Endothelial cell (in vitro differentiated cells): Measurements from ENCODE around the gene ECE2. TPM values are rescaled to one million over a fixed set of nuclear protein-coding genes. Genes with fewer than 3 reads are reported as not detected.

Source experiments
- DNase-seq: peaks from one replicate; pipeline ENCODE4 v3.0.0; 2021; ENCODE audit warnings: low spot score
- H3K27ac Mint-ChIP-seq: one replicate; pipeline ENCODE4 v1.8.0; 2021; ENCODE audit warnings: mixed read lengths, inconsistent platforms; ENCODE audit not compliant: unreplicated experiment
- H3K27me3 Mint-ChIP-seq: one replicate; pipeline ENCODE4 v1.8.0; 2021; ENCODE audit warnings: mild to moderate bottlenecking, moderate library complexity, mixed read lengths, inconsistent platforms; ENCODE audit not compliant: unreplicated experiment
- H3K36me3 Mint-ChIP-seq: one replicate; pipeline ENCODE4 v1.8.0; 2021; ENCODE audit warnings: mild to moderate bottlenecking, low read depth, mixed read lengths, inconsistent platforms; ENCODE audit not compliant: unreplicated experiment
- H3K4me1 Mint-ChIP-seq: one replicate; pipeline ENCODE4 v1.8.0; 2021; ENCODE audit warnings: mild to moderate bottlenecking, mixed read lengths, inconsistent platforms; ENCODE audit not compliant: unreplicated experiment
- H3K4me3 Mint-ChIP-seq: one replicate; pipeline ENCODE4 v1.8.0; 2021; ENCODE audit warnings: mild to moderate bottlenecking, mixed read lengths, inconsistent platforms; ENCODE audit not compliant: unreplicated experiment
- H3K9me3 Mint-ChIP-seq: one replicate; pipeline ENCODE4 v1.8.0; 2021; ENCODE audit warnings: mixed read lengths, inconsistent platforms; ENCODE audit not compliant: unreplicated experiment
- CTCF ChIP-seq: fragments of 200-600 bp; sonication (generic); IDR thresholded peaks from one replicate; pipeline ENCODE4 v1.5.0; 2021; ENCODE audit warnings: antibody characterized with exemption; ENCODE audit not compliant: unreplicated experiment
- total RNA-seq: library from RNA; stranded (reverse); fragmentation: NEBNext Ultra II Directional; extraction: Animal tissue kit (Norgen Biotek cat#: 25700); gene quantifications from one replicate; pipeline ENCODE4 v1.2.1, GENCODE V29; 2021; ENCODE audit not compliant: unreplicated experiment

ECE2 gene
- total RNA-seq, 1 donor from 2014 or later: not detected

DNA sequence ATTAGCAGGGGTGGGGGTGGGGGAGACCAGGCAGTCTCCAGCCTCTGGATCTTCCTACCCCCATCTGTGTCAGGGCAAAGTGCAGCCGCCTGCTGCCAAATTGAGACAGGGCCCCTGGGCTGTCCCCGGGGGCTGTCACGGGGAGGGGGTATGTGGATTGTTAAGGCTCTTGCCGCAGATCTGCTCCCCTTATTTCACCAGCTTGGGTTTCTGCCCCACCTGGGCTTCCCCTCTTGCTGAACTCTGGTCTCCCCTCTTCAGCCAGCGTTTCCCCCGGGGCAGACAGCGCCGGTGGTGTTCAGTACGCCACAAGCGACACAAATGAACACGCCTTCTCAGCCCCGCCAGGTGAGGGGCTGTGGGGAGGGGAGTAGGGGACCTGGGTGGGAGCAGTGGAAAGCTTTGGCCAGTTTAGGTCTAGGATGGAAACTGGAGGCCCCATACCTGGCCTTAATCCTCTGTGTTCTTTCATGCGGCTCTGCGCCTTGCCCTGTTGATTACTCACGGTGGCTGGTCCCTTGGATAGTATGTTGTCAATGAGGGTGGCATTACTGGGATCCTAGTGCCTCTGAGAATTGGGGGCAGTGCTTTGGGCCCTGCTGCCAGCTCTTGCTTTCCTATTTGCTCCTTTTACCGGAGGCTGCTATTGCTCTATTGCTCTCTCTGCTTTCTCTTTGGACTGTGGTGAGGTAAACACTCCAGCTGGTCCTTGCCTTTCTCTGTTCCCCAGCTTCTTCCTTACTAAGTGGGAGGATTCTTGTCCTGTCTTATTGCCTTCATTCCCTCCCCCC lies 40.2 kb downstream of the ECE2 start:
- DNase-seq: no peak
- H3K27ac Mint-ChIP-seq: peak overlapping the region; percentile 28
- no peaks in the 10 kb centered on the region for H3K9me3 Mint-ChIP-seq
- H3K27me3 Mint-ChIP-seq: peaks cover 10% of the 10 kb centered on the region
- peak overlapping the region; percentile 95 for H3K4me3 Mint-ChIP-seq
- peaks cover 30% of the 10 kb centered on the region for H3K4me1 Mint-ChIP-seq
- no peak for TF ChIP-seq CTCF
- peaks cover 37% of the 10 kb centered on the region for H3K36me3 Mint-ChIP-seq

GRCh38 chr3:184316792-184317191 lies 41.0 kb downstream of the ECE2 start:
- Mint-ChIP-seq H3K27ac (peak overlapping the region; percentile 28), H3K4me1 (peaks cover 30% of the 10 kb centered on the region), H3K36me3 (peaks cover 44% of the 10 kb centered on the region), H3K4me3 (peak overlapping the region; percentile 86), H3K27me3 (peaks cover 10% of the 10 kb centered on the region), H3K9me3 (no peaks in the 10 kb centered on the region)
- DNase-seq: no peak
- TF ChIP-seq CTCF: no peak

GRCh38 chr3:184317201-184317600 lies 41.4 kb downstream of the ECE2 start:
- DNase-seq: no peak

DNA sequence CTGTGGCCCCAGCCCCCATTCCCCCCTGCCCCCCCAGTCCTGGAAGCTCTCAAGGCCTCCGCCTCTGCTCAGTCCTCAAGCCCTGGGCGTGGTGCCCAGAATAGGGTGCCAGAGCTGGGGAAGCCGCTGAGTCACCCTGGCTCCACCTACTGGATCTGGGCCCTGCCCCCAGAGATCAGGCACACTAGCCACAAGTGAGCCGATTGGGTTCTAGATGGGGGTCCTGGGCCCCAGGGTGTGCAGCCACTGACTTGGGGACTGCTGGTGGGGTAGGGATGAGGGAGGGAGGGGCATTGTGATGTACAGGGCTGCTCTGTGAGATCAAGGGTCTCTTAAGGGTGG lies 44.3 kb downstream of the ECE2 start:
- Mint-ChIP-seq H3K9me3 (no peaks in the 10 kb centered on the region), H3K4me1 (peaks cover 28% of the 10 kb centered on the region), H3K4me3 (no peak overlapping the region), H3K36me3 (peaks cover 72% of the 10 kb centered on the region), H3K27me3 (peaks cover 15% of the 10 kb centered on the region), H3K27ac (no peak overlapping the region)
- DNase-seq: no peak
- no peak for TF ChIP-seq CTCF

More at GRCh38 chr3:184317201-184317600, 41.4 kb downstream of the ECE2 start:
- Mint-ChIP-seq H3K27ac (peak overlapping the region; percentile 28), H3K4me1 (peaks cover 30% of the 10 kb centered on the region), H3K36me3 (peaks cover 48% of the 10 kb centered on the region), H3K4me3 (peak overlapping the region; percentile 86), H3K9me3 (no peaks in the 10 kb centered on the region), H3K27me3 (peaks cover 10% of the 10 kb centered on the region)
- no peak for TF ChIP-seq CTCF

GRCh38 chr3:184321666-184322065 lies 45.8 kb downstream of the ECE2 start:
- Mint-ChIP-seq H3K9me3 (no peaks in the 10 kb centered on the region), H3K27ac (no peak overlapping the region), H3K36me3 (peaks cover 82% of the 10 kb centered on the region), H3K4me1 (peaks cover 22% of the 10 kb centered on the region), H3K4me3 (peak overlapping the region; percentile 70), H3K27me3 (peaks cover 12% of the 10 kb centered on the region)
- no peak for DNase-seq
- no peak for TF ChIP-seq CTCF
